Heart right ventricle (tissue), 16 donors: ENCODE data around the gene PTPRN. TPM values are rescaled to one million over a fixed set of nuclear protein-coding genes. Genes with fewer than 3 reads are reported as not detected.

Experiments
- ATAC-seq, 8 donors: fragments of 200-7000 bp; cut with Tn5 transposase; one replicate each; pipeline ENCODE4 v1.9.1; 2020; ENCODE audit warnings: mild to moderate bottlenecking in 8 of 8, moderate library complexity in 8 of 8, moderate number of reproducible peaks in 1 of 8
- DNase-seq, 2 donors: peaks; one replicate each; pipeline ENCODE4 v3.0.0-alpha.2; 2020
- H3K27ac ChIP-seq, 10 donors: fragments of 200-600 bp; sonication (generic) in 2 of 10; one replicate each; pipeline versions ENCODE4 v1.5.0 to v1.8.0; 2020 to 2022; ENCODE audit warnings: mild to moderate bottlenecking in 3 of 10
- H3K27me3 ChIP-seq, 7 donors: fragments of 200-600 bp; one replicate each; pipeline ENCODE4 v1.8.0; 2021 to 2022; ENCODE audit warnings: mild to moderate bottlenecking in 2 of 7
- H3K36me3 ChIP-seq, 9 donors: fragments of 200-600 bp; sonication (generic) in 1 of 9; one replicate each; pipeline versions ENCODE4 v1.5.0 to v1.8.0; 2020 to 2022; ENCODE audit warnings: mild to moderate bottlenecking in 2 of 9
- H3K4me1 ChIP-seq, 9 donors: fragments of 200-600 bp; sonication (generic) in 1 of 9; one replicate each; pipeline versions ENCODE4 v1.5.0 to v1.8.0; 2020 to 2022; ENCODE audit warnings: mild to moderate bottlenecking in 4 of 9
- H3K4me3 ChIP-seq, 10 donors: fragments of 200-600 bp; sonication (generic) in 2 of 10; one replicate each; pipeline versions ENCODE4 v1.5.0 to v1.8.0; 2020 to 2022; ENCODE audit warnings: mild to moderate bottlenecking in 7 of 10, moderate library complexity in 2 of 10
- H3K9me3 ChIP-seq, 11 donors: fragments of 200-600 bp in 10 of 11; sonication (generic) in 2 of 11; one replicate each; pipeline versions ENCODE4 v1.5.0 to v1.8.0; 2013 to 2022; ENCODE audit warnings: mild to moderate bottlenecking in 2 of 11, control low read depth in 1 of 11, moderate library complexity in 1 of 11
- WGBS, 2 donors: extraction: QIAGEN DNeasy Blood & Tissue Kit; methylation state at CpG; one replicate each; pipeline ENCODE4 v1.1.7; 2013; ENCODE audit warnings: inconsistent platforms in 1 of 2; 5-methylcytosine and 5-hydroxymethylcytosine counted together
- intact Hi-C, 10 donors: fragments of 100-400 bp; cut with DNase I; formaldehyde crosslinking; loops; one replicate each; pipeline versions ENCODE4 v1.11.1 to v1.14.2; 2022
- polyA plus RNA-seq, 2 donors: library from polyadenylated mRNA; stranded (reverse); fragments of 200-250 nt; gene quantifications; one replicate each; pipeline ENCODE4 v1.2.3, GENCODE V29; 2013
- total RNA-seq, 10 donors: library from RNA; stranded (reverse); fragmentation: NEBNext Ultra II Directional in 3 of 10; extraction: Animal tissue kit (Norgen Biotek cat#: 25700) in 3 of 10; gene quantifications; one replicate each; pipeline versions ENCODE4 v1.2.1 to v1.2.4, GENCODE V29; 2021 to 2023
- TF ChIP-seq, protein P1 (sequence below), 9 donors: fragments of 200-600 bp; sonication (generic) in 2 of 9; IDR thresholded peaks; one replicate each; pipeline versions ENCODE4 v1.5.0 to v1.8.0; 2021 to 2022; ENCODE audit warnings: antibody characterized with exemption in 9 of 9, mild to moderate bottlenecking in 5 of 9, moderate library complexity in 1 of 9
- donor health status: Arrhythmogenic right ventricular cardiomyopathy.
- donor health status: ischemic (EF 13 %, LVEDD 7.1; RV severe dilation, severe dysfunction).
- donor health status: healthy with polysubstance abuse.
- donor health status: DM: no; HTN: yes; CAD: no.
- donor health status: DM: no; HTN: no; CAD: no.
- donor health status: ischemic (EF 25% LVEDD 6.9; RV normal size, moderate dysfunction).
- donor health status: ischemic (EF 25% LVEDD 5.7; RV mildly dilated, moderate dysfunction).
- donor health status: healthy.
- donor health status: DM: yes; HTN: yes; CAD: no.
- donor health status: Ischemic cardiomyopathy.
- donor health status: ischemic (EF 35%, LVEDD 5.7; RV mildly dilated, moderate dysfunction).
- donor health status: nonischemic (EF 11% LVEDD 7.7; RV severe dilation, severe dysfunction).
- donor health status: DM: yes; HTN: yes; CAD: no.
- donor health status: PGD.
- donor health status: ischemic (EF 29% LVEDD 5.4; RV normal size, mild dysfunction).
- donor health status: nonischemic (EF 23%, LVEDD 6.1; RV moderate dilation, normal function).

The PTPRN gene
- total and polyA plus RNA-seq, 12 donors: 0.09 to 0.51 (median 0.31) TPM; not detected in 5

DNA sequence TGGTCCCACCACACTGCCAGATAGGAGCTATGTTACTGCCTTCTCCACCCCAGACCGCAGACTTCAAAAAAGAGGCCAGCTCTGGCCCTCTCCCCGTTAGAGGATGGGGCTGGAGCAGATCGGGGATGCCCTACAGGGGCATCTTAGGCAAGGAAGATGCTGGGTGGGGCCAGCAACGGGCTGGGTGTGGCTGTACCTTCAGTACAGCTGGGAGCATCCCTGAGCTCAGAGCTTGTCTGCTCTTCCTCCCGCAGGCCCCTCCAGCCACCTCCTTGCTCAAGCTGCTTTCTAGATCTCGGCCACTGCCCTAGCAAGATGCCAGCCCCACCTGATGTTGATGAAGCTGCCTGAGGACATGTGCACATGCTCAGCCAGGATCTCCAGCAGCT is 9.8 kb downstream of the PTPRN start:
- no peak overlapping the region for H3K4me3 ChIP-seq
- H3K27ac ChIP-seq: no peak overlapping the region
- DNase-seq (no peak), ATAC-seq (no peak)
- intact Hi-C loops: loop anchor here in 6 of 10 donors (2.0 to 10.0 kb wide), 5 partner anchors 72 to 245 kb away; partner anchors contain the start of genes ANKZF1 (in 2 of the 6), ATG9A (in 2 of the 6) and NHEJ1 (in 2 of the 6)
- H3K9me3 ChIP-seq: no peaks in the 10 kb centered on the region
- peaks cover 0 to 55% (median 33%) of the 10 kb centered on the region in 7 donors for H3K27me3 ChIP-seq
- H3K4me1 ChIP-seq: peaks cover 2 to 16% (median 10%) of the 10 kb centered on the region in 9 donors
- H3K36me3 ChIP-seq: no peaks in the 10 kb centered on the region
- 78 to 81% methylated on average over 6 of the region's 6 CpGs for WGBS, 2 donors
- TF ChIP-seq, protein P1, sequence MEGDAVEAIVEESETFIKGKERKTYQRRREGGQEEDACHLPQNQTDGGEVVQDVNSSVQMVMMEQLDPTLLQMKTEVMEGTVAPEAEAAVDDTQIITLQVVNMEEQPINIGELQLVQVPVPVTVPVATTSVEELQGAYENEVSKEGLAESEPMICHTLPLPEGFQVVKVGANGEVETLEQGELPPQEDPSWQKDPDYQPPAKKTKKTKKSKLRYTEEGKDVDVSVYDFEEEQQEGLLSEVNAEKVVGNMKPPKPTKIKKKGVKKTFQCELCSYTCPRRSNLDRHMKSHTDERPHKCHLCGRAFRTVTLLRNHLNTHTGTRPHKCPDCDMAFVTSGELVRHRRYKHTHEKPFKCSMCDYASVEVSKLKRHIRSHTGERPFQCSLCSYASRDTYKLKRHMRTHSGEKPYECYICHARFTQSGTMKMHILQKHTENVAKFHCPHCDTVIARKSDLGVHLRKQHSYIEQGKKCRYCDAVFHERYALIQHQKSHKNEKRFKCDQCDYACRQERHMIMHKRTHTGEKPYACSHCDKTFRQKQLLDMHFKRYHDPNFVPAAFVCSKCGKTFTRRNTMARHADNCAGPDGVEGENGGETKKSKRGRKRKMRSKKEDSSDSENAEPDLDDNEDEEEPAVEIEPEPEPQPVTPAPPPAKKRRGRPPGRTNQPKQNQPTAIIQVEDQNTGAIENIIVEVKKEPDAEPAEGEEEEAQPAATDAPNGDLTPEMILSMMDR (IDR thresholded peaks at IDR 0.05): no peak

DNA sequence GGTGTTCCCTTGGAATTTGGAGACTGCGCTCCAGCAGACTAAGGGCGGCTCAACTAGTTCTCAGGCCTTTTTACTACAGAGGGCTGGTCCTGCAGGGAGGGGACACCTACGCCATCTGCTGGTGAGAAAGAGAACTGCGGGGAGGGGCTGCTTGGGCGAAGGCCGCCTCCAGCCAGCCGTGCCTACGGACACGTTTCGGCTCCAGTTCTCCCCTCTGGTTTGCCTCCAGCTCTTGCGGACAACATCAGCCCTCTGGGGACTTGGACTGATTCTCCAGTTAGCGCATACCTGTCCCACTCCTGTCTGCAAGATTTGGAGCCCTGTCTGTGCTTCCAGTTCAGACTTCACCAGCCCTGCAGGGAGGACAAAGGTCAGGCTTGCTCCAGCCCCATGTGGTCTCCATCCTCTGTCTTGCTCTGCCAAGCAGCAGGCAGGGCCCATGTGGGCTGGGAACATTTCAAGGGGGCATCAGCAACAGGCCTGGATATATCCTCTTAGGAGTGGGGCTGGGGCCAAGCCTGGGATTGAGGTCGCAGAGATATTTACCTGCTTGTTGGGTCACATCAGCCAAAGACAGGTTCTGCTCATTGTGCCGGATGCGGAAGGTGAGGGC is 10.3 kb downstream of the PTPRN start:
- H3K9me3 ChIP-seq: no peaks in the 10 kb centered on the region
- TF ChIP-seq, protein P1 (IDR thresholded peaks at IDR 0.05): peak; percentile 97 to 100 (median 99)
- no peaks in the 10 kb centered on the region for H3K36me3 ChIP-seq
- intact Hi-C loops: loop anchor here in 7 of 10 donors (1.0 to 10.0 kb wide), 6 partner anchors 72 to 244 kb away; partner anchors contain the start of genes NHEJ1 (in 4 of the 7), ANKZF1 (in 2 of the 7) and ATG9A (in 2 of the 7)
- WGBS, 2 donors: 19 to 21% methylated on average over 15 of the region's 15 CpGs
- H3K4me3 ChIP-seq: no peak overlapping the region
- H3K4me1 ChIP-seq: peaks cover 3 to 21% (median 12%) of the 10 kb centered on the region in 9 donors
- H3K27me3 ChIP-seq: peaks cover 0 to 53% (median 33%) of the 10 kb centered on the region in 7 donors
- DNase-seq: peak; percentile 87 to 88
- H3K27ac ChIP-seq: no peak overlapping the region
- ATAC-seq: peak; percentile 44 to 82 (median 76)

DNA sequence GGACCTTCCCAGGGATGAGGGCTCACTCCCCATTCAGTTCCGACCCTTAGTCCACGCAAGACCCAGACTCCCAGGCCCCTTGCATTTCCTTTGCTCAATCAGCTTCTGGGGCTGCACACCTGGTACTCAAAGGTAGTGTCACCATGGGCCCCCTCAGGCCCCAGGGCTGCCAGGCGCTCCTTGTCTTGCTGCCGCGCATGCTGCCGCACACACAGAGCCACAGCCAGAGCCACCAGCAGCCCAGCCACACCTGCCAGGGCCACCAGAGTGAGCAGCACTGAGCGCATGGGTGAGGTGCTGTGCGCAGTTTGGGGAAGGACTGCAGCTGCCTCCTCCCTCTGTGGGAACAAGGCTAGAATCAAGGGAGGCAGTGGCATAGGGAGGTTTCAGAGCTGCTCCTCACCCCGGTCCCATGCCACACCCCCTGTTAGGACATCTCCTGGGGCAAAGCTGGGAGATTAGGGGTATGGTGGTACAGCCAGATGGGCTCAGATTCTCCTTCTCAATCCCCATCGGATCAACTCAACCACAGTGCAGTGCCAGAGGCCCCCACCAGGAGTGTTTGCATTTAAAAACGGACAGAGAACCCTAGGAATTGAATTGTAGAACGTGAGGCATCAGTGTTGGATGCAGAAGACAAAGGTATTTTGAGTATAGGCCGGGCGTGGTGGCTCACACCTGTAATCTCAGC is 11.3 kb downstream of the PTPRN start:
- DNase-seq (no peak), ATAC-seq (no peak)
- WGBS, 2 donors: 83 to 84% methylated on average over 14 of the region's 14 CpGs
- Histone ChIP-seq H3K9me3 (no peaks in the 10 kb centered on the region), H3K4me1 (peaks cover 3 to 21% (median 12%) of the 10 kb centered on the region in 9 donors), H3K27me3 (peaks cover 0 to 44% (median 26%) of the 10 kb centered on the region in 7 donors), H3K36me3 (no peaks in the 10 kb centered on the region), H3K27ac (no peak overlapping the region), H3K4me3 (no peak overlapping the region)
- intact Hi-C loops: loop anchor here in 7 of 10 donors (1.0 to 10.0 kb wide), 7 partner anchors 71 to 243 kb away; partner anchors contain the start of genes NHEJ1 (in 4 of the 7), ANKZF1 (in 2 of the 7) and ATG9A (in 2 of the 7)
- TF ChIP-seq, protein P1 (IDR thresholded peaks at IDR 0.05): no peak

DNA sequence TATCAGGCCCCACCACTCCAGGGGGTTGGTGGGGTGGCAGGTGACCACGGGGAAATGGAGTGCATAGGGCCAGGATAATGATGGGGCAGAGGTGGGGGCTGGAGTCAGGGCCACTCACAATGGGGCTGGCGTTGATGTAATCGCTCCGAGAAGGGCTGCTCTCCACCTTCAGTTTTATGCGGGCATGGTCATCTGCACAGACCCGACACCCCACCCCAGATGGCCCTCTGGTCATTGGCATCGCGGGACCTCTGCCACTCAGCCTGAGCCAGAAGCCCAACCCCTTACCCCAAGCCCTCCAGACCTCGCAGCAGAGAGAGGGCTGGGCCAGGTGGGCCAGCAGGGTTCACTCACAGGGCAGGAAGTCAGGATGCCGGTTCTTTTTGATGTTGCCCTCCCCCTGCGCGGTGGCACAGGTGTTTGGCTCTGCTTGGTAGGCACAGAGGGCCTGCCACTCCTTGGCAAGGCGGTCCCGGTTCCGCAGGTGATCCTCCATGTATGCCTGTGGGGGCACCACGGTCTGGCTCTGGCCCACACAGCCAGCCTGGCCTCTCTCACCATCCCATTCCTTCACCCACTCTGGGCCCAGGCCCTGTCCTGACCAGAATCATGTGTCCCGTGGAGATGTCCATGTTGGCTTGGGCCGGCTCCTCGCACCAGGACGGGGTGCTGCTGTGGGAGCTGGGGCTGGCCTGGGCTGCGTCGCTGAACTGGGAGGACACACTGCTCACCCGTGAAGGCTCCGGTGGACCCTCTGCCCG is 12.4 kb downstream of the PTPRN start:
- Histone ChIP-seq H3K27ac (no peak overlapping the region), H3K36me3 (no peaks in the 10 kb centered on the region), H3K9me3 (no peaks in the 10 kb centered on the region), H3K4me3 (no peak overlapping the region), H3K4me1 (peaks cover 3 to 21% (median 12%) of the 10 kb centered on the region in 9 donors), H3K27me3 (peaks cover 0 to 33% (median 16%) of the 10 kb centered on the region in 7 donors)
- intact Hi-C loops: loop anchor here in 6 of 10 donors (2.0 to 10.0 kb wide), 5 partner anchors 70 to 242 kb away; partner anchors contain the start of genes ANKZF1 (in 2 of the 6) and ATG9A (in 2 of the 6)
- no peak for DNase-seq
- TF ChIP-seq, protein P1 (IDR thresholded peaks at IDR 0.05): no peak
- WGBS, 2 donors: 87 to 92% methylated on average over 25 of the region's 25 CpGs
- no peak for ATAC-seq
